Hepatocyte (in vitro differentiated cells): ENCODE measurements around the gene HLA-DQB1. TPM values are rescaled to one million over a fixed set of nuclear protein-coding genes. Genes with fewer than 3 reads are reported as not detected.
"Not testable (repeated sequence)": the region's sequence is repeated elsewhere in the genome, so short reads cannot be mapped to it uniquely, and the experiment has no call there.

Experiments used
- DNase-seq: peaks from one replicate; pipeline ENCODE4 v3.0.0-alpha.2; 2016; ENCODE audit warnings: low spot score
- H2AFZ ChIP-seq: fragments of 200-600 bp; sonication (generic); 2 replicates; pipeline ENCODE4 v1.6.0; 2016; ENCODE audit warnings: antibody characterized with exemption, mild to moderate bottlenecking
- H3K27ac ChIP-seq: fragments of 200-600 bp; sonication (generic); 2 replicates; pipeline ENCODE4 v1.5.1; 2016; ENCODE audit warnings: mild to moderate bottlenecking
- H3K27me3 ChIP-seq: fragments of 200-600 bp; sonication (generic); 2 replicates; pipeline ENCODE4 v1.6.1; 2016
- H3K36me3 ChIP-seq: fragments of 200-600 bp; sonication (generic); replicated peaks from 2 replicates; pipeline ENCODE4 v1.5.1; 2016; ENCODE audit warnings: low read depth; ENCODE audit not compliant: insufficient read depth
- H3K4me1 ChIP-seq: fragments of 200-600 bp; sonication (generic); 2 replicates; pipeline ENCODE4 v1.5.1; 2016; ENCODE audit warnings: mild to moderate bottlenecking, moderate library complexity; ENCODE audit not compliant: insufficient read depth
- H3K4me2 ChIP-seq: fragments of 200-600 bp; sonication (generic); 2 replicates; pipeline ENCODE4 v1.6.0; 2016
- H3K4me3 ChIP-seq: fragments of 200-600 bp; sonication (generic); 2 replicates; pipeline ENCODE4 v1.5.1; 2016; ENCODE audit warnings: mild to moderate bottlenecking
- H3K79me2 ChIP-seq: fragments of 200-600 bp; sonication (generic); 2 replicates; pipeline ENCODE4 v1.6.0; 2017; ENCODE audit warnings: mild to moderate bottlenecking
- H3K9me2 ChIP-seq: fragments of 200-600 bp; sonication (generic); replicated peaks from 2 replicates; pipeline ENCODE4 v1.6.0; 2017; ENCODE audit warnings: mild to moderate bottlenecking; ENCODE audit not compliant: insufficient read depth
- H3K9me3 ChIP-seq: fragments of 200-600 bp; sonication (generic); 2 replicates; pipeline ENCODE4 v1.5.1; 2016; ENCODE audit warnings: low read depth, mild to moderate bottlenecking
- H4K20me1 ChIP-seq: fragments of 200-600 bp; sonication (generic); 2 replicates; pipeline ENCODE4 v1.6.0; 2016; ENCODE audit warnings: mild to moderate bottlenecking; ENCODE audit not compliant: insufficient read depth, poor library complexity, severe bottlenecking
- CTCF ChIP-seq: fragments of 200-600 bp; sonication (generic); IDR thresholded peaks from 2 replicates; pipeline ENCODE4 v1.5.1; 2016; ENCODE audit warnings: antibody characterized with exemption, mild to moderate bottlenecking; ENCODE audit not compliant: poor library complexity
- EZH2 ChIP-seq: fragments of 200-600 bp; sonication (generic); IDR thresholded peaks from 2 replicates; pipeline ENCODE4 v1.6.1; 2016; ENCODE audit warnings: antibody characterized with exemption, mild to moderate bottlenecking, borderline replicate concordance
- EZH2phosphoT487 ChIP-seq: fragments of 200-600 bp; sonication (generic); IDR thresholded peaks from one replicate; pipeline ENCODE4 v1.6.1; 2018; ENCODE audit warnings: antibody characterized with exemption, mild to moderate bottlenecking, low read depth, moderate library complexity; ENCODE audit not compliant: unreplicated experiment, severe bottlenecking
- WGBS: methylation state at CpG from one replicate; pipeline ENCODE4 v1.1.6; 2016; ENCODE audit warnings: low lambda C conversion rate; ENCODE audit errors: missing lambda C conversion rate; 5-methylcytosine and 5-hydroxymethylcytosine counted together
- polyA plus RNA-seq: library from polyadenylated mRNA; unstranded; fragments of >200 nt; fragmentation: Nextera tagmentation; extraction: Ambion mirVana; gene quantifications from 2 replicates; pipeline ENCODE4 v1.2.1, GENCODE V29; 2016
- total RNA-seq: library from RNA; depleted of rRNA; stranded (reverse); fragments of >200 nt; gene quantifications from 2 replicates; pipeline ENCODE4 v1.2.3, GENCODE V29; 2014

HLA-DQB1 gene
- total and polyA plus RNA-seq, 2 experiments from 2014 or later = 12.0 to 15.2 TPM

- H3K79me2 ChIP-seq = no peaks in the 10 kb centered on the region
- H2AFZ ChIP-seq = no peak overlapping the region
- no peaks in the 10 kb centered on the region for H3K9me3 ChIP-seq
- no peak for DNase-seq
- no peak for TF ChIP-seq CTCF
- no peak for TF ChIP-seq EZH2
- no peak for TF ChIP-seq EZH2phosphoT487
- 93% methylated on average over 7 of the region's 7 CpGs for WGBS
- H3K4me1 ChIP-seq = no peaks in the 10 kb centered on the region
- H4K20me1 ChIP-seq = no peaks in the 10 kb centered on the region
- H3K4me3 ChIP-seq = no peak overlapping the region
- no peaks in the 10 kb centered on the region for H3K9me2 ChIP-seq
- no peaks in the 10 kb centered on the region for H3K27me3 ChIP-seq
- H3K27ac ChIP-seq = no peak overlapping the region
- H3K36me3 ChIP-seq = no peaks in the 10 kb centered on the region
- no peak overlapping the region for H3K4me2 ChIP-seq
Measured at GRCh38 chr6:32662099-32662498, 4.4 kb downstream of the HLA-DQB1 start.

- 54% methylated on average over 4 of the region's 4 CpGs for WGBS
- no peaks in the 10 kb centered on the region for H3K79me2 ChIP-seq
- H3K9me3 ChIP-seq = no peaks in the 10 kb centered on the region
- H3K36me3 ChIP-seq = no peaks in the 10 kb centered on the region
- no peak overlapping the region for H3K4me3 ChIP-seq
- H3K27ac ChIP-seq = peak overlapping the region; percentile 55
- no peaks in the 10 kb centered on the region for H3K4me1 ChIP-seq
- H3K9me2 ChIP-seq = no peaks in the 10 kb centered on the region
- H4K20me1 ChIP-seq = no peaks in the 10 kb centered on the region
- DNase-seq = peak; percentile 47
- no peak overlapping the region for H2AFZ ChIP-seq
- H3K4me2 ChIP-seq = no peak overlapping the region
- no peak for TF ChIP-seq EZH2
- no peak for TF ChIP-seq EZH2phosphoT487
- TF ChIP-seq CTCF = no peak
- H3K27me3 ChIP-seq = no peaks in the 10 kb centered on the region
Measured at GRCh38 chr6:32659856-32660595, 6.4 kb downstream of the HLA-DQB1 start.

GRCh38 chr6:32658268-32658897 is 8.1 kb downstream of the HLA-DQB1 start:
- no peaks in the 10 kb centered on the region for H3K79me2 ChIP-seq
- H3K4me1 ChIP-seq = no peaks in the 10 kb centered on the region
- TF ChIP-seq CTCF = no peak
- no peak for TF ChIP-seq EZH2
- no peak for TF ChIP-seq EZH2phosphoT487
- no peak overlapping the region for H3K4me2 ChIP-seq
- WGBS = 82% methylated on average over 6 of the region's 6 CpGs
- no peaks in the 10 kb centered on the region for H3K9me2 ChIP-seq
- no peaks in the 10 kb centered on the region for H3K9me3 ChIP-seq
- no peak overlapping the region for H3K27ac ChIP-seq
- no peak overlapping the region for H3K4me3 ChIP-seq
- no peaks in the 10 kb centered on the region for H4K20me1 ChIP-seq
- no peaks in the 10 kb centered on the region for H3K27me3 ChIP-seq
- DNase-seq = no peak
- H2AFZ ChIP-seq = no peak overlapping the region
- H3K36me3 ChIP-seq = no peaks in the 10 kb centered on the region

- not testable (repeated sequence) for DNase-seq, H3K9me3 ChIP-seq, H3K4me1 ChIP-seq, H4K20me1 ChIP-seq, H3K4me2 ChIP-seq, H3K9me2 ChIP-seq, H3K27me3 ChIP-seq, H3K36me3 ChIP-seq, H3K4me3 ChIP-seq, H3K79me2 ChIP-seq, H2AFZ ChIP-seq
- peak overlapping the region; percentile 23 for H3K27ac ChIP-seq
Measured at GRCh38 chr6:32657819-32658218, 8.6 kb downstream of the HLA-DQB1 start.

GRCh38 chr6:32657329-32657728 is 9.1 kb downstream of the HLA-DQB1 start:
- H3K4me2 ChIP-seq, H2AFZ ChIP-seq, H3K36me3 ChIP-seq, H3K27me3 ChIP-seq, DNase-seq, H3K9me3 ChIP-seq, H4K20me1 ChIP-seq, H3K4me1 ChIP-seq, H3K79me2 ChIP-seq, H3K4me3 ChIP-seq, H3K9me2 ChIP-seq: not testable (repeated sequence)
- WGBS = 24% methylated on average over 6 of the region's 6 CpGs
- H3K27ac ChIP-seq = peak overlapping the region; percentile 23
